Stimulated activated CD8-positive, alpha-beta memory T cell treated with anti-CD3 and anti-CD28 coated beads, Interleukin-7, amount 100 ng/mL, for 1 hour (primary cell): ENCODE measurements around the gene KDM1B.

Source experiments
- DNase-seq, 2 donors: peaks; one replicate each; pipeline ENCODE4 v3.0.0-alpha.2; 2020; ENCODE audit warnings: low read depth in 2 of 2

KDM1B gene

GRCh38 chr6:18261877-18262276, 106.7 kb downstream of the KDM1B start:
- DNase-seq = no peak

GRCh38 chr6:18262702-18263417, 107.6 kb downstream of the KDM1B start:
- DNase-seq = no peak

GRCh38 chr6:18263418-18264218, 108.4 kb downstream of the KDM1B start:
- no peak for DNase-seq

- peak; percentile 75 to 80 for DNase-seq
These were observed 109.1 kb downstream of the KDM1B start, which contains the start of gene DEK for GRCh38 chr6:18264219-18264922. TSS of gene DEK (minus strand) at chr6:18264530. CDS start at chr6:18263987, 543 bp downstream.

- no peak for DNase-seq
These were observed 109.7 kb downstream of the KDM1B start for GRCh38 chr6:18264923-18265377.

GRCh38 chr6:18265787-18266522, 110.7 kb downstream of the KDM1B start:
- DNase-seq = no peak

GRCh38 chr6:18266523-18266912, 111.3 kb downstream of the KDM1B start:
- no peak for DNase-seq

- DNase-seq = no peak
These were observed 112.8 kb downstream of the KDM1B start for GRCh38 chr6:18268066-18268465.

- DNase-seq = no peak
These were observed 114.0 kb downstream of the KDM1B start for GRCh38 chr6:18269253-18269652.

GRCh38 chr6:18269717-18270116, 114.5 kb downstream of the KDM1B start:
- no peak for DNase-seq

GRCh38 chr6:18270216-18270615, 115.0 kb downstream of the KDM1B start:
- DNase-seq = no peak
